Kasumi-1 (cell line): ENCODE data around the gene TGIF2.
"Not testable (repeated sequence)": the region's sequence is repeated elsewhere in the genome, so short reads cannot be mapped to it uniquely, and the experiment has no call there.

ENCODE experiments used
- DNase-seq, 2 experiments: peaks; one replicate each; lab custom pipeline; 2025; lab: John Stamatoyannopoulos, UW

Gene TGIF2

GRCh38 chr20:36578356-36579041, 5.1 kb downstream of the TGIF2 start:
- DNase-seq, result no peak

GRCh38 chr20:36579996-36580545, 6.7 kb downstream of the TGIF2 start:
- no peak for DNase-seq

GRCh38 chr20:36582322-36582721, 8.9 kb downstream of the TGIF2 start:
- DNase-seq, result no peak

GRCh38 chr20:36582821-36583220, 9.4 kb downstream of the TGIF2 start:
- no peak for DNase-seq

GRCh38 chr20:36584018-36584481, 10.7 kb downstream of the TGIF2 start:
- DNase-seq, result no peak

- DNase-seq, result no peak
Observed at GRCh38 chr20:36585410-36586125, 12.2 kb downstream of the TGIF2 start.

- DNase-seq, result no peak
Observed at GRCh38 chr20:36587388-36588070, 14.1 kb downstream of the TGIF2 start.

- no peak for DNase-seq
Observed at GRCh38 chr20:36591281-36591680, 17.9 kb downstream of the TGIF2 start.

- peak in 1 of 2 experiments; percentile 14 for DNase-seq
Observed at GRCh38 chr20:36591854-36592641, 18.7 kb downstream of the TGIF2 start.

- DNase-seq, result no peak
Observed at GRCh38 chr20:36593347-36593929, 20.0 kb downstream of the TGIF2 start.

GRCh38 chr20:36599912-36600345, 26.5 kb downstream of the TGIF2 start:
- peak; percentile 60 to 81 for DNase-seq

- DNase-seq, result no peak
Observed at GRCh38 chr20:36601540-36601939, 28.1 kb downstream of the TGIF2 start.

- DNase-seq, result peak; percentile 71 to 83
Observed at GRCh38 chr20:36604952-36605398, 31.6 kb downstream of the TGIF2 start.

GRCh38 chr20:36605399-36606157, 32.2 kb downstream of the TGIF2 start, which contains the start of gene RAB5IF:
RAB5IF (plus strand) TSS chr20:36605779; CDS start chr20:36605952, 173 bp downstream.
- peak; percentile 97 to 98 for DNase-seq

GRCh38 chr20:36606158-36607066, 33.0 kb downstream of the TGIF2 start:
- peak; percentile 46 to 48 for DNase-seq

- DNase-seq, result no peak
Observed at GRCh38 chr20:36607586-36608387, 34.4 kb downstream of the TGIF2 start.

GRCh38 chr20:36608388-36608728, 35.0 kb downstream of the TGIF2 start:
- not testable (repeated sequence) for DNase-seq

GRCh38 chr20:36611625-36612024, 38.2 kb downstream of the TGIF2 start:
- DNase-seq, result no peak
